Endothelial cell (in vitro differentiated cells): ENCODE data around the gene GLB1L2. TPM values are rescaled to one million over a fixed set of nuclear protein-coding genes. Genes with fewer than 3 reads are reported as not detected.

Experiments used
- DNase-seq: peaks from one replicate; pipeline ENCODE4 v3.0.0; 2021; ENCODE audit warnings: low spot score
- H3K27ac Mint-ChIP-seq: one replicate; pipeline ENCODE4 v1.8.0; 2021; ENCODE audit warnings: mixed read lengths, inconsistent platforms; ENCODE audit not compliant: unreplicated experiment
- H3K27me3 Mint-ChIP-seq: one replicate; pipeline ENCODE4 v1.8.0; 2021; ENCODE audit warnings: mild to moderate bottlenecking, moderate library complexity, mixed read lengths, inconsistent platforms; ENCODE audit not compliant: unreplicated experiment
- H3K36me3 Mint-ChIP-seq: one replicate; pipeline ENCODE4 v1.8.0; 2021; ENCODE audit warnings: mild to moderate bottlenecking, low read depth, mixed read lengths, inconsistent platforms; ENCODE audit not compliant: unreplicated experiment
- H3K4me1 Mint-ChIP-seq: one replicate; pipeline ENCODE4 v1.8.0; 2021; ENCODE audit warnings: mild to moderate bottlenecking, mixed read lengths, inconsistent platforms; ENCODE audit not compliant: unreplicated experiment
- H3K4me3 Mint-ChIP-seq: one replicate; pipeline ENCODE4 v1.8.0; 2021; ENCODE audit warnings: mild to moderate bottlenecking, mixed read lengths, inconsistent platforms; ENCODE audit not compliant: unreplicated experiment
- H3K9me3 Mint-ChIP-seq: one replicate; pipeline ENCODE4 v1.8.0; 2021; ENCODE audit warnings: mixed read lengths, inconsistent platforms; ENCODE audit not compliant: unreplicated experiment
- CTCF ChIP-seq: fragments of 200-600 bp; sonication (generic); IDR thresholded peaks from one replicate; pipeline ENCODE4 v1.5.0; 2021; ENCODE audit warnings: antibody characterized with exemption; ENCODE audit not compliant: unreplicated experiment
- total RNA-seq: library from RNA; stranded (reverse); fragmentation: NEBNext Ultra II Directional; extraction: Animal tissue kit (Norgen Biotek cat#: 25700); gene quantifications from one replicate; pipeline ENCODE4 v1.2.1, GENCODE V29; 2021; ENCODE audit not compliant: unreplicated experiment

Gene GLB1L2
- total RNA-seq, 1 donor from 2014 or later: 5.0 TPM

- no peak overlapping the region for H3K4me3 Mint-ChIP-seq
- H3K4me1 Mint-ChIP-seq: peaks cover 5% of the 10 kb centered on the region
- DNase-seq: no peak
- no peaks in the 10 kb centered on the region for H3K9me3 Mint-ChIP-seq
- no peak for TF ChIP-seq CTCF
- no peaks in the 10 kb centered on the region for H3K36me3 Mint-ChIP-seq
- peaks cover 5% of the 10 kb centered on the region for H3K27me3 Mint-ChIP-seq
- H3K27ac Mint-ChIP-seq: no peak overlapping the region
Observed at GRCh38 chr11:134425413-134425812, 93.6 kb downstream of the GLB1L2 start.

Other genes with a start within 250 kb of the GLB1L2 start
- gene NCAPD3, start 108.0 kb upstream of the GLB1L2 start, total RNA-seq: 25.4 TPM
- 132 TPM for gene VPS26B, start 107.3 kb upstream of the GLB1L2 start, total RNA-seq
- 42.5 TPM for gene THYN1, start 78.6 kb upstream of the GLB1L2 start, total RNA-seq
- 33.5 TPM for gene ACAD8, start 78.4 kb upstream of the GLB1L2 start, total RNA-seq
- gene GLB1L3, start 55.6 kb upstream of the GLB1L2 start, total RNA-seq: 16.5 TPM
- 18.2 TPM for gene B3GAT1, start 80.3 kb downstream of the GLB1L2 start, total RNA-seq